ENCODE results near the gene HOXC5. TPM values are rescaled to one million over a fixed set of nuclear protein-coding genes. Genes with fewer than 3 reads are reported as not detected.
A peak's percentile ranks its signal among the peaks of the same experiment; 100 is the strongest.

Gene HOXC5
- polyA plus RNA-seq, 3 donors = not detected

GRCh38 chr12:54005531-54005852, 27.4 kb upstream of the HOXC5 start:
- H3K4me3 ChIP-seq (replicated peaks in 1 of 3; ENCODE audit: low read depth in 2 of 3, low read length in 3 of 3) = no peak overlapping the region
- H3K27ac ChIP-seq (ENCODE audit: low read depth in 1 of 2, low read length in 2 of 2) = no peak overlapping the region
- 4% methylated on average over 26 of the region's 26 CpGs for WGBS (ENCODE audit: insufficient coverage)
- no peak overlapping the region for H3K9ac ChIP-seq (ENCODE audit: insufficient read depth, low read length, poor library complexity, severe bottlenecking)
- TF ChIP-seq, protein P1, sequence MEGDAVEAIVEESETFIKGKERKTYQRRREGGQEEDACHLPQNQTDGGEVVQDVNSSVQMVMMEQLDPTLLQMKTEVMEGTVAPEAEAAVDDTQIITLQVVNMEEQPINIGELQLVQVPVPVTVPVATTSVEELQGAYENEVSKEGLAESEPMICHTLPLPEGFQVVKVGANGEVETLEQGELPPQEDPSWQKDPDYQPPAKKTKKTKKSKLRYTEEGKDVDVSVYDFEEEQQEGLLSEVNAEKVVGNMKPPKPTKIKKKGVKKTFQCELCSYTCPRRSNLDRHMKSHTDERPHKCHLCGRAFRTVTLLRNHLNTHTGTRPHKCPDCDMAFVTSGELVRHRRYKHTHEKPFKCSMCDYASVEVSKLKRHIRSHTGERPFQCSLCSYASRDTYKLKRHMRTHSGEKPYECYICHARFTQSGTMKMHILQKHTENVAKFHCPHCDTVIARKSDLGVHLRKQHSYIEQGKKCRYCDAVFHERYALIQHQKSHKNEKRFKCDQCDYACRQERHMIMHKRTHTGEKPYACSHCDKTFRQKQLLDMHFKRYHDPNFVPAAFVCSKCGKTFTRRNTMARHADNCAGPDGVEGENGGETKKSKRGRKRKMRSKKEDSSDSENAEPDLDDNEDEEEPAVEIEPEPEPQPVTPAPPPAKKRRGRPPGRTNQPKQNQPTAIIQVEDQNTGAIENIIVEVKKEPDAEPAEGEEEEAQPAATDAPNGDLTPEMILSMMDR (IDR thresholded peaks at IDR 0.05) = no peak
- H2AFZ ChIP-seq (ENCODE audit: insufficient read depth, low read depth, low read length, poor library complexity, severe bottlenecking) = no peak overlapping the region
- Mint-ChIP-seq H3K4me3 (peak overlapping the region; percentile 54 to 96), H3K9me3 (peaks cover 0 to 28% (median 13%) of the 10 kb centered on the region in 7 donors), H3K27ac (no peak overlapping the region), H3K27me3 (ENCODE audit: low read depth in 3 of 3) (peaks cover 97 to 99% (median 98%) of the 10 kb centered on the region in 3 donors), H3K4me1 (peaks cover 25% of the 10 kb centered on the region), H3K36me3 (peaks cover 5 to 14% of the 10 kb centered on the region in 2 donors)
- no peaks in the 10 kb centered on the region for H3K79me2 ChIP-seq (ENCODE audit: insufficient read depth, low read length)
- peaks cover 14 to 18% of the 10 kb centered on the region in 2 donors for H3K4me1 ChIP-seq (ENCODE audit: control insufficient read depth in 1 of 2, insufficient read depth in 2 of 2, low read length in 2 of 2)
- intact Hi-C loops (cut with micrococcal nuclease) = loop anchor here in 1 of 2 donors (5.0 kb wide), 1 partner anchor 197 kb away; no protein-coding TSS in a partner anchor
- no peak for DNase-seq
- H3K27me3 ChIP-seq (ENCODE audit: control insufficient read depth in 2 of 2, insufficient read depth in 2 of 2, low read length in 2 of 2) = peaks cover 85 to 98% of the 10 kb centered on the region in 2 donors
- no peak overlapping the region for H3K4me2 ChIP-seq (replicated peaks; ENCODE audit: extremely low read depth, low read length, poor library complexity, severe bottlenecking)
- H3K9me3 ChIP-seq (replicated peaks in 1 of 2; ENCODE audit: control insufficient read depth in 1 of 2, insufficient read depth in 1 of 2, low read length in 2 of 2) = peaks cover 2 to 64% of the 10 kb centered on the region in 2 donors
- H4K20me1 ChIP-seq (ENCODE audit: insufficient read depth, low read length) = no peaks in the 10 kb centered on the region
- no peaks in the 10 kb centered on the region for H3K36me3 ChIP-seq (replicated peaks in 1 of 2; ENCODE audit: control insufficient read depth in 1 of 2, insufficient read depth in 2 of 2, low read length in 2 of 2)

DNA sequence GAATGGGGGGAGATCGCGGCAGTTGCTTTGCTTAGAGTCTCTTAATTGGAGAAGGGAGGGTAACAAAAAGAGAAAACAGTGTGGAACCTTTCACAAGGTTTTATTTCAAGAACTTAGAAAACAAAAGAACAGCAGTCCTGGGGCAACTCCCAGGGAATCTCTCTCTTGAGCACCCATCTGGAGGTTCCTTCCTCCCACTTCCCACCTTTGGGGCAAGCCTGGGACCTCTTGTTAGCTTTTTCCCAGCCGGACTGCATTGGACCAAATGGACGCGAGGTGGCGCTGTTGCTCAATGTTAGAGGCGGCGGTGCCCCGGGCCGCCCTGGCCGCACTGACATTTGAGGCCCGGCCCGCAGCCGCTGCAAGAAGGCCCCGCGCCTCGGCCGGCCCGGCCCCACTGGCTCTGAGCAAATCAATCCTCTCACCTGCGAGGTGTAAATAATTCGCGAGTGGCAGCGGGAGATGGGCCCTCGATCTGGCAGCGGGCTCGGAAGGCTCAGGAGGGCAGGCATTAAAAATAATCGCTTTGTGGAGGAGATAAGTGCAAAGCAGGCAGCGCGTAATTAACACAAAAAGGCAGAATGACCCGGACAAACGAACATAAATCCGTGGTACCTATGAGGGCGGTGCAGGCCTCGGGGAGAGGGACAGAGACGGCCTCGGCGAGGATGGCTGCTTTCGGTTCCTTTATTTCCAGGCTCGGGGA, 26.8 kb upstream of the HOXC5 start:
- Mint-ChIP-seq H3K27ac (peak overlapping the region in 1 of 7 donors; percentile 66), H3K9me3 (peaks cover 0 to 28% (median 13%) of the 10 kb centered on the region in 7 donors), H3K36me3 (peaks cover 5 to 14% of the 10 kb centered on the region in 2 donors), H3K27me3 (ENCODE audit: low read depth in 3 of 3) (peaks cover 98 to 99% (median 98%) of the 10 kb centered on the region in 3 donors), H3K4me3 (peak overlapping the region; percentile 85 to 96), H3K4me1 (peaks cover 26% of the 10 kb centered on the region)
- H3K36me3 ChIP-seq (replicated peaks in 1 of 2; ENCODE audit: control insufficient read depth in 1 of 2, insufficient read depth in 2 of 2, low read length in 2 of 2) = no peaks in the 10 kb centered on the region
- DNase-seq = peak; percentile 73 to 84 (median 80)
- whole genome bisulfite sequencing (ENCODE audit: insufficient coverage) = 2% methylated on average over 35 of the region's 39 CpGs
- peaks cover 2 to 58% of the 10 kb centered on the region in 2 donors for H3K9me3 ChIP-seq (replicated peaks in 1 of 2; ENCODE audit: control insufficient read depth in 1 of 2, insufficient read depth in 1 of 2, low read length in 2 of 2)
- peak overlapping the region; percentile 2 to 73 (median 42) for H3K4me3 ChIP-seq (replicated peaks in 1 of 3; ENCODE audit: low read depth in 2 of 3, low read length in 3 of 3)
- H3K4me1 ChIP-seq (ENCODE audit: control insufficient read depth in 1 of 2, insufficient read depth in 2 of 2, low read length in 2 of 2) = peaks cover 14 to 17% of the 10 kb centered on the region in 2 donors
- H3K9ac ChIP-seq (ENCODE audit: insufficient read depth, low read length, poor library complexity, severe bottlenecking) = no peak overlapping the region
- peak overlapping the region; percentile 85 for H3K4me2 ChIP-seq (replicated peaks; ENCODE audit: extremely low read depth, low read length, poor library complexity, severe bottlenecking)
- H3K27ac ChIP-seq (ENCODE audit: low read depth in 1 of 2, low read length in 2 of 2) = no peak overlapping the region
- H4K20me1 ChIP-seq (ENCODE audit: insufficient read depth, low read length) = no peaks in the 10 kb centered on the region
- peak overlapping the region; percentile 66 for H2AFZ ChIP-seq (ENCODE audit: insufficient read depth, low read depth, low read length, poor library complexity, severe bottlenecking)
- TF ChIP-seq, protein P1 (IDR thresholded peaks at IDR 0.05) = peak; percentile 96
- peaks cover 85 to 98% of the 10 kb centered on the region in 2 donors for H3K27me3 ChIP-seq (ENCODE audit: control insufficient read depth in 2 of 2, insufficient read depth in 2 of 2, low read length in 2 of 2)
- H3K79me2 ChIP-seq (ENCODE audit: insufficient read depth, low read length) = no peaks in the 10 kb centered on the region
- intact Hi-C loops (cut with micrococcal nuclease) = loop anchor here (2.0 to 5.0 kb wide), 2 partner anchors 195 to 196 kb away; no protein-coding TSS in a partner anchor

Data from CD14-positive monocyte (primary cell).